Measurements from ENCODE around the gene IL21R. TPM values are rescaled to one million over a fixed set of nuclear protein-coding genes. Genes with fewer than 3 reads are reported as not detected.

Gene IL21R
- polyA plus RNA-seq, 5 donors = 1.2 to 5.5 (median 4.1) TPM

DNA sequence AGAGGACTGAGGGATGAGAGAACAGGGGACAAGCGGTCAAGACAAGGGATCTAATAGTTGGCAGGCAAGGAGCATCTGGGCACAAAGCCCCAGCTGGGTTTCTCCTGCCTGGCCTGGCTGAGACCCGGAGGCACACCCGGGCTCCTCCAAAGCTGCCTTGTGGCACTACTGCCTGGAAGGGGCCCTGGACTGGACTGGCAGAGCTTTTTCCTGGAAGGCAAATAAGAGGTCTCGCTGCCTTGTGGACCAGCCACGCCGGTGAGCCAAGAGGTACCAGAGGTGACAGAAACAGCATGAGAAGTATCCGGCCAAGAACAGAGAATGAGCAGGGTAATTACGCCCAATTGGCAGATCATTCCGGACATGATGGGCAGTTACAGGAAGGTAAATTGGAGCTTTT lies 83.2 kb downstream of the IL21R start:
- DNase-seq = no peak

DNA sequence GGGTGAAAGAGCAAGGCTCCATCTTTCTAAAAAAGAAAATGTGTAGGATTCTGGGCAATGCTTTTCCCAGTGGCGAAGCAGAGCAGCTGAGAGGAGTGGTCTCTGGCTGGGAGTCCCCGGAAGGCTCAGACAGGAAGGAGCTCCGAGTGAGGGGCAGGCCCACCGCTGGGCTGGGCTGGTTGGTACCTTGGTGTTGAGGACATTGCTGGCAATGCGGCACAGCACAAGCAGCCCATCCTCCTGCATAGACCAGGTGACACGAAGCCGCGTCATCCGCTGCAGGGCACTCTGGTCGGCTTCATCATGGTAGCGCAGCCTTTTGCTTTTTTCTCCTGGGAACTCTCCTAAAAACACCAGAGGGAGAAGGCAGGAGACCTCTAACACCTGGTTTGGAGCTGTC lies 83.8 kb downstream of the IL21R start:
- DNase-seq = no peak

DNA sequence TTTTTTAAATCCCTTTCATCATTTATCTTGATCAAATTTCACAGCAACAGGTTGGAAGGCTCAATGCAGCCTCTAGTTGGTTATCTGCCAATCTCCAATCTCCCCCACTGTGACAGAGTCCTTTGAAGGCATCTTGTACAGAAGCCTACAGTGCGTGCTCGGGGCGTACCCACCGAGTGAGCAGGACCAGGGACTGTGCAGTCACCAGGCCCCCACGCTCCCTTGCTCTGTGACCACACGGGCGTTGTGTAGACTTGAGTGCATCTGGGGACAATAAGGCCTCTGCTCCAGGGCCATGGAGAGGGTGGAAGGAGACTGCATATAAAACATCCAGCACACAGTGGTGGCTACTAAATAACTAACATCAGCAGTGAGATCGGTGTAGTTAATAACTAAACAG lies 84.4 kb downstream of the IL21R start:
- no peak for DNase-seq

DNA sequence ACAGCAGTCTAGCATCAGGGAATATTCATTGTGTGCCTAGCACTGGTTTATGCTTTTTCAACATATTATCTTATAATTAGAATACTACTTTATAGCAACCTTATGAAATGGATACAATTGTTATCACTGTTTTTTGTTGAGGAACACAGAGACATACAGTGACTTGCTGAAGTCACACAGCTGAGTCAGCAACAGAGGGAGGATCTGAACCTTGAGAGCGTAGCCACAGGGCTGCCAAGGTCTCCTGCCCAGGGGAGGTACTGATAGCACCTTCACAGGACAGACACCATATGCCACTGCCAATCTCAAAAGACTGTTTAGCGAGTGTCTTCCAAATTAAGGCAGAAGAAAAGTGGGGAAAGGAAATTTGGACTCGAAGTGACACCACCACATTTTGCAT lies 84.8 kb downstream of the IL21R start:
- DNase-seq = no peak

DNA sequence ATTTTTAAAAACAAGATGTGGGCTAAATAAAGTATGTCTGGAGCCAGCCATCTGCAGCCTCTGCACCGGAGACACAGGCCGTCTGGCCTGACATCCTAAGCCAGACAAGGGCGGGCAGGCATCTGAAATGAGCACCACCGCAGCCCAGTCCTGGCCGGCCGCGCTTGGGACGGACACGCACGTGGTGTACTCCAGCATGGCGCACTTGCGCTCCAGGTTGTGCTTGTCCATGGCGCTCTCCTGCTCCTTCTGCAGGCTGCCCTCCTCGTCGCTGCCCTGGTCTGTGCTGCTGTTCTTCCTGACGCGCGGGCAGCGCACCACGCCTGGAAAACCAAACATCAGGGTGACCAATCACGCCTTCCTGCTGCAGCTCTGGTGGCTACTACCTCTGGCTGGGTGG lies 87.4 kb downstream of the IL21R start:
- DNase-seq = no peak

DNA sequence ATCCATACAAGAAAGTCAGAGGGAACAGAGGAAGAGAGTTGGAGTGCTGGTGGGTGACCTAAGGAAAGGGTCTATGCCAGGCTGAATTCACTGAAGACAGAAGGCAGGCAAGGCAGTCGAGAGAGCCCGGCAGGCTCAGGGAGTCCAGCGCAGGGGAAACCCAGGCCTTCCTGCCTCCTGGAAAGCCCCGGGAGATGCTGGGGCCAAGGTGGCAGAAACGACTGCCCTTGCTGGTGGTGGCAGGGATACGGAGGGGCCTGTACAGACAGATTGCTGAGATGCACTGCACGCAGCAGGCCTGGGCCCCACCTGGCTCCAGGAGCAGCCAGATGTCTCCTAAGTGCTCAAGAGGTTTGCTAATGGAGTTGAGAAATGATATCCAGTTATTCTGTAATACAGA lies 87.9 kb downstream of the IL21R start:
- DNase-seq = no peak

DNA sequence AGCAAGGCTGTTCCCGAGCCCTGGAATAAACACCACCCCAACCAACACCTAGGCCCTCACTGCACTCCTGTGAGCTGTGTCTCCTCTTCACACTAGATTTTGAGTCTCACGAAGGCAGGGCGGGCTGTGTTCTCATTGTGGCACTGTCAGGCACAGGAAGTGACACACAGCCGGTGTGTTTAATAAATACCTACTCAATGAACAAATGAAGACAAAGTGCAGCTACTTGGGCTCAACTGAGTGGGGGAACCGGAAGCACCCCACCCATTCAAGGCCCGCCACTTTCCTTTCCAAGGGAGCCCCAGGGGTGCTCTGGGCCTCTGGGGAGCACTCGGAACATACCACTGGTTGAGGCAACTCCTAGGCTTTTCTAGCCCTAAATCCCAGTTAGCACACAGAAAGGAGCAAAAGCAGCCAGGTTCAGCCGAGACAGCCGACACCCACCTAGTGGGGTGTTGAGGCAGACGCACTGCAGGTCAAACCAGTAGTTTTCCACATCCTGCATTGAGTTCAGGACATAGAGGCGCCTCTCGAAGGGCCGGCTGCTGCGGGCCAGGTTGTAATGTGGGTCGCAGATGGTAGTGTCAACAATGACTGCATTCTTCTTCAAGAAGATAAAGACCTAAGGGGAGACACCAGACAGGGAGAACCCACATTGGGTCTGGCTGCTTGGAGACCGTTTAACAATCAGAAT lies 90.1 kb downstream of the IL21R start:
- no peak for DNase-seq

DNA sequence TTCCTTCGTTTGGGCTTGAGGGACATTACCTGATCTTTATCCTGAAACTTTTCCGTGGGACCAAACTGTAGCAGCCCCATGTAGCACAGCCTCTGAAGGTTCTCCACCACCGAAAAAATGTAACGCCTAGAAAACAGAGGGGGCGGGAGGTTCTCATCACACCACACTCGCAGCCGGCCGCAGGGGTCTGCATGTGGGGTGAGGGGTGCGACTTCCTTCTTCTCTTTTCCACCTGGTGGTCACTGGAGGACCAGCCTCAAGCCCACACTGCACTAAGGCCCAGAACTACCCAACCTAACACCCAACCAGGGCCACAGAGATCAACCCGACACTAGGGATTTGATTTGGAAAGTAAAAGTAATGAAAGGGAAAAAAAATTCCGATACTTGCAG lies 90.6 kb downstream of the IL21R start:
- no peak for DNase-seq

DNA sequence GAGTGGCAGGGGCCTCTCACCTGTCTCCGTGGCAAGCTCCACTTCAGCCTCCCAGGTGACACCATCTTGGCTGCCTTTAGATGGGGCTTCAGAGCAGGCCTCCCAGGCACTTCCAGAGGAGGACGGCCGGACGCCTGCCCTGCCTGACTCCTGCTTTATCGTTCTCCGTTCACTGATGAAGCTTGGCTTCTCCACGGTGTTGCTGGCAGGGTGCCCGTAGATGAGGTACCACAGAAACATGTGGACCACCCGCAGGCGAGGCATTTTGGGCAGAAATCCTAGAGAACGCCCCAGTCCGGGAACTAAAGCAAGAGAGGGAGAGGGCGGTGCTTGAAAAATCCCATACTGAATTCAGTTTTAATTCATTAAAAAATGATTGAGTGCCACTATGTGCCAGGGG lies 93.2 kb downstream of the IL21R start:
- peak; percentile 86 to 87 for DNase-seq

DNA sequence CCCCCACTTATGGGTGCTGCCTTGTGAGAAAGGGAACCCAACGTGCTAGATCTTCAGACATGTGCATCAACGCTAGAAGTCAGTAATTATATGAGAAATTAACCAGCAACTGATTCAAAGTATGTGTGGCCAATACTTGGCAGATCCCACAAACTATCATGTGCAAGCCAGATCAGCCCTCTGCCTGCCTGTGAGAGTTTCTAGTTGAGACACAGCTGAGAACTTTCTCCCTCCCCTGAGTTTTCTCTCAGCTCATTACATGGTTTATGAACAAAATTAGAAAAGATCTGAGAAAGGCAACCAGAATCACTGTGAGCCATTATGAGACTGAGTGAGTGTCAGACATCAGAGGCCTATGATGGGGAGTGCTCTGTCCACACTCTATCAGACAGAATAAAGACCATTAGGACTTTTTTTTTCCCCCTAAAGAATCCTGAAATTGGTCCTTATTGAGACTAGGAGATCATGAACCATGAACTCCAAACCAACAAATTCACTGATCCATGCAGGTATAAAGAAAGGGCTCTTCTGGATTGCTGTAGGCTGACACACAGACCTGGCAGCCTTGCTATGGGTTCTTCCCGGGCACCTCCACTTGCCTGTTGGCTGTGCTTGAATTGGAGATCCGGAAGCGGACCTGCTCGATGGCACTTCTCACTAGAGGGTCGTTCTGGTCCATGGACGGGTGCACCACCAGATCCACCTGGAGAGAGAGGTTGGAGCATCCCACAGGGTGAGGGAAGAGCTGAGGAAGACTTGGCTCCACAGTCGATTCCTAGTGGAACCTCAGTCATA lies 96.3 kb downstream of the IL21R start:
- DNase-seq = peak; percentile 81 to 88

DNA sequence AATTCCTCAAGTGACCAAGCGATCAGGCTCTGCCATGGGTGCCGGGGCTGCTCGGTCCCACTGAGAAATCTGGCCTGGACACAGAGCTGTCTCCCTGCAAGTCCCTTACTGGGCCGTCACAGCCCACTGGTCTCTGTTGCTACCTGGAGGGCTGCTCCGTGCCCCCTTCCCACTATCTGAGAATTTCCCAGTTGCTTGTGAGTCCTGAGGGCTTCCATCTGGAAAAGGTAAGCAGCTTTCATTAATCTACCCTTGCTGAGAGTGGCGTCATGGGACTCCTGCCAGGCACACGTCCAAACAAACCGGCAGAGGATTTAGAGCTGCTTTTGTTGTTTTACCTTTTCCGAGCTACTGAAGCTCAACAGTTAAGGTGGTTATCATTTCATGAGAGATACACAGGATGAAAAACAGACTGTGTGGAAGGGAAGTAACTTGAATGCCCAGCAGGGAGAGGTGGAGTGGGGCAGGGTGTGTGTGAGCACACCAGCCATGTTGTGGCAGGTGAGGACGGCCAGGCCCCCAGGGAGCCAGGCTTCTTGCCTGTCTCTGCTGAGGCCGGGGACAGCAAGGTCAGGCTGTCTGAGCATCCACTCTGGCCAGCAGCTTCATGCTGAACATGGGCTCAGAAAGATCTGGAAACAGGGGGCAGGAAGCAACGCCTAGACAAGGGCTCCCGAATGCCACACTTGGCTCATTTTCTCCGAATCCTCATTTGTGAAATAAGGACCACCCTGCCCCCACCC lies 97.1 kb downstream of the IL21R start:
- DNase-seq = no peak

DNA sequence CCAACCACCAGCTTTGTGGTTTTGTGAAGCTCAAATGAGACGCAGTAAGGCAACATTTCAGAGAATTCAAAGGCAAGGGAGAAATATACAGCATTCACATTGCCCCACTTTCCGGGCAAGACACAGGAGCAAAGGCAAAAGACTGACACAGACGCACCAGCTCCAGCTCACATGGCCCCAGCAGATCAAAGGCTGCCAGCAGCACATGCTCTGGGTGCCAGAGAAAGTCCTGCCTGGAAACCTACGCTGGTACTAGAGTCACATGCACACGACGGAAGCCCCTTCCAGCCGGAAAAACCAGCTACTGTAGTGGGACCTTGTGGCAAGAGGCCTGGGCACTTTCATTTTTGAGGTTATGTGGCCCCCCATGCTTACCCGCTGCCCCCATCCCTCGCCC lies 97.7 kb downstream of the IL21R start:
- no peak for DNase-seq

DNA sequence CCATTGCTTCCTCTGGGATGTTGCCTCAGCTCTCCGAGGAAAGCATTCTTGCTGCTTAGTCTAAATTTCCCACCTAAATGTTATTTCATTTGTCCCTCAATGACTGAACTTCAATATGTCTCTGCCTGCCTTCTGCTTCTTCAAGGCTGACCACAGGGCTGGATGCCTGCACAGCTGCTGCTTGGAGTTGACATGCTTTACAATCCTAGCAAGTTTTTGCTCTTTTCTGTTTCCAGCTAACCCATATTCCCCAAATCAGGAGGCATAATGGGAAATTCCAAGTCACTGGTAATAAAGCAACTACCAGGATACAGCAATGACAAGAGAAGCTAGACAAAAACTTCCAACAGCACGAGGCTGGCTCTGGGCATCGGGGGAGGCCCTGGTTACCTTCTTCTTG lies 98.8 kb downstream of the IL21R start:
- DNase-seq = no peak

Other genes with a start within 250 kb of the IL21R start
- gene KDM8, start 198.6 kb upstream of the IL21R start, polyA plus RNA-seq (ENCODE audit: insufficient read depth in 1 of 5, insufficient read length in 5 of 5, low replicate concordance in 1 of 5) = 1 to 10 TPM; 8.1 to 10.0 (median 8.8) TPM
- 10 to 100 TPM; 64.5 to 69.8 (median 67.3) TPM for gene NSMCE1, start 133.4 kb upstream of the IL21R start, polyA plus RNA-seq (ENCODE audit: insufficient read depth in 1 of 5, insufficient read length in 5 of 5, low replicate concordance in 1 of 5)
- 10 to 100 TPM; 27.7 to 37.6 (median 34.4) TPM for gene IL4R, start 88.2 kb upstream of the IL21R start, polyA plus RNA-seq (ENCODE audit: insufficient read depth in 1 of 5, insufficient read length in 5 of 5, low replicate concordance in 1 of 5)
- gene GTF3C1, start 147.7 kb downstream of the IL21R start, polyA plus RNA-seq (ENCODE audit: insufficient read depth in 1 of 5, insufficient read length in 5 of 5, low replicate concordance in 1 of 5) = 100 to 1,000 TPM in 2 of 5 donors, 10 to 100 TPM in 3; 73.5 to 112 (median 85.6) TPM
- 10 to 100 TPM; 16.2 to 24.7 (median 21.3) TPM for gene KATNIP, start 148.0 kb downstream of the IL21R start, polyA plus RNA-seq (ENCODE audit: insufficient read depth in 1 of 5, insufficient read length in 5 of 5, low replicate concordance in 1 of 5)